HFF-Myc (cell line): Measurements from ENCODE around the gene ANKDD1A.

Experiments
- DNase-seq: peaks from one replicate; pipeline ENCODE4 v3.0.0-alpha.2; 2011; ENCODE audit warnings: low read depth; ENCODE audit errors: extremely low read depth
- H3K4me3 ChIP-seq: replicated peaks from 2 replicates; pipeline ENCODE4 v1.5.1; 2011; ENCODE audit warnings: low read depth, mild to moderate bottlenecking, control low read depth, low read length
- CTCF ChIP-seq: IDR thresholded peaks from 2 replicates; pipeline ENCODE4 v1.5.1; 2012; ENCODE audit warnings: mild to moderate bottlenecking, low read depth, low read length, control low read depth; ENCODE audit errors: missing control alignments

ANKDD1A gene

GRCh38 chr15:64911311-64912186, at the start of gene ANKDD1A:
ANKDD1A (plus strand) TSS chr15:64911902; CDS start chr15:64911931, 29 bp downstream.
- TF ChIP-seq CTCF: no peak
- peak within 1 kb of the TSS; percentile 53 for H3K4me3 ChIP-seq
- no peak for DNase-seq

- no peak for TF ChIP-seq CTCF
- no peak for DNase-seq
- no peak overlapping the region for H3K4me3 ChIP-seq
Measured at GRCh38 chr15:64861960-64862359, 49.7 kb upstream of the ANKDD1A start.

- DNase-seq: no peak
Measured at GRCh38 chr15:64862408-64862807, 49.3 kb upstream of the ANKDD1A start.

GRCh38 chr15:64864068-64864467, 47.6 kb upstream of the ANKDD1A start:
- no peak for TF ChIP-seq CTCF
- DNase-seq: no peak
- no peak overlapping the region for H3K4me3 ChIP-seq

More at GRCh38 chr15:64862408-64862807, 49.3 kb upstream of the ANKDD1A start:
- TF ChIP-seq CTCF: no peak
- H3K4me3 ChIP-seq: no peak overlapping the region

GRCh38 chr15:64865126-64865997, 46.3 kb upstream of the ANKDD1A start:
- DNase-seq: no peak
- no peak for TF ChIP-seq CTCF
- H3K4me3 ChIP-seq: no peak overlapping the region

- peak; percentile 59 for DNase-seq
- no peak for TF ChIP-seq CTCF
- H3K4me3 ChIP-seq: no peak overlapping the region
Measured at GRCh38 chr15:64865998-64866520, 45.6 kb upstream of the ANKDD1A start.
